Measurements from ENCODE around the gene KIF2A.

DNA sequence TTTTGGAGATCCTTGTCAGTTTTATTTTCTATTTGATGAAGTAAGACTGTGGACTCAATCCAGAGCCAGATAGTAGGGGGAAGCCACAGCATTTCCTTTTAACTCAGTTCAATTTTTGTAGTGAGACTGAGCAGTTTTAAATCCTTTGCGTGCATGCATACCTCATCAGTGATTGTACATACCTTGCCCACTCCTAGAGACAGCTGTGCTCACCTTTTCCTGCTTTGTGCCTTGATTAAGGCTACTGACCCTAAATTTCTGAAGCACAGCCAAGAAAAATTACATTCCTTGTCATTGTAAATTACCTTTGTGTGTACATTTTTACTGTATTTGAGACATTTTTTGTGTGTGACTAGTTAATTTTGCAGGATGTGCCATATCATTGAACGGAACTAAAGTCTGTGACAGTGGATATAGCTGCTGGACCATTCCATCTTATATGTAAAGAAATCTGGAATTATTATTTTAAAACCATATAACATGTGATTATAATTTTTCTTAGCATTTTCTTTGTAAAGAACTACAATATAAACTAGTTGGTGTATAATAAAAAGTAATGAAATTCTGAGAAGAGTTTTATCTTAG is 79.9 kb downstream of the KIF2A start:
- no peak for TF ChIP-seq POLR2A (IDR thresholded peaks at IDR 0.05; ENCODE audit: extremely low read depth, insufficient read length)
- TF ChIP-seq, protein P1, sequence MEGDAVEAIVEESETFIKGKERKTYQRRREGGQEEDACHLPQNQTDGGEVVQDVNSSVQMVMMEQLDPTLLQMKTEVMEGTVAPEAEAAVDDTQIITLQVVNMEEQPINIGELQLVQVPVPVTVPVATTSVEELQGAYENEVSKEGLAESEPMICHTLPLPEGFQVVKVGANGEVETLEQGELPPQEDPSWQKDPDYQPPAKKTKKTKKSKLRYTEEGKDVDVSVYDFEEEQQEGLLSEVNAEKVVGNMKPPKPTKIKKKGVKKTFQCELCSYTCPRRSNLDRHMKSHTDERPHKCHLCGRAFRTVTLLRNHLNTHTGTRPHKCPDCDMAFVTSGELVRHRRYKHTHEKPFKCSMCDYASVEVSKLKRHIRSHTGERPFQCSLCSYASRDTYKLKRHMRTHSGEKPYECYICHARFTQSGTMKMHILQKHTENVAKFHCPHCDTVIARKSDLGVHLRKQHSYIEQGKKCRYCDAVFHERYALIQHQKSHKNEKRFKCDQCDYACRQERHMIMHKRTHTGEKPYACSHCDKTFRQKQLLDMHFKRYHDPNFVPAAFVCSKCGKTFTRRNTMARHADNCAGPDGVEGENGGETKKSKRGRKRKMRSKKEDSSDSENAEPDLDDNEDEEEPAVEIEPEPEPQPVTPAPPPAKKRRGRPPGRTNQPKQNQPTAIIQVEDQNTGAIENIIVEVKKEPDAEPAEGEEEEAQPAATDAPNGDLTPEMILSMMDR (IDR thresholded peaks at IDR 0.05; ENCODE audit: low read depth, low read length): no peak
- no peak for TF ChIP-seq MYC (IDR thresholded peaks at IDR 0.05; ENCODE audit: low read depth, low read length)
- TF ChIP-seq, protein P2, sequence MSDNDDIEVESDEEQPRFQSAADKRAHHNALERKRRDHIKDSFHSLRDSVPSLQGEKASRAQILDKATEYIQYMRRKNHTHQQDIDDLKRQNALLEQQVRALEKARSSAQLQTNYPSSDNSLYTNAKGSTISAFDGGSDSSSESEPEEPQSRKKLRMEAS (IDR thresholded peaks at IDR 0.05; ENCODE audit: low read depth, low read length): no peak
